Measurements from ENCODE around the gene DNHD1.

DNA sequence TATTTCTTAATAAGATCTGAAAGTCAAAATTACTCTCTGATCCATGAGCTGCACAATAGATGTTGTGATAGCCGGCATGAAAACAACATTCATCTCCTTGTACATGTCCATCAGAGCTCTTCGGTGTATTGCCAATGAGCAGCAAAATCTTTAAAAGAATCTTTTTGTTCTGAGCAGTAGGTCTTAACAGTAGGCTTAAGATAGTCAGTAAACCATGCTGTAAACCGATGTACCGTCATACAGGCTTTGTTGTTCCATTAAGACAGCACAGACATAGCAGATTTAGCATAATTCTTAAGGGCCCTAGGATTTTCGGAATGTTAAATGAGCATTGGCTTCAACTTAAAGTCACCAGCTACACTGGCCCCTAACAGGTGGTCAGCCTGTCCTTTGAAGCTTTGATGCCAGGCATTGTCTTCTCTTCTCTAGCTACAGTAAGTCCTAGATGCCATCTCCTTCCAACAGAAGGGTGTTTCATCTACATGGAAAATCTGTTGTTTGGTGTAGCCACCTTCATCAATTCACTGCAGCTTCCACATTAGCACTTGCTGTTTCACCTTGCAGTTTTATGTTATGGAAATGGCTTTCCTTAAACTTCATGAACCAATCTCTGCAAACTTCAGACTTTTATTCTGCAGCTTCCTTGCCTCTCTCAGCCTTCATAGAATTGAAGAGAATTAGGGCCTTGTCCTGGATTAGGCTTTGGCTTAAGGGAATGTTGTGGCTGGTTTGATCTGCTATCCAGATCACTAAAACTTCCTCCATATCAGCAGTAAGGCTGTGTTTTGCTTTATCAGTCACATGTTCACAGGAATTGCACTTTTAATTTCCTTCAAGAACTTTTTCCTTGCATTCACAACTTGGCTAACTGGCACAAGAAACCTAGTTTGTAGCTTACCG is 78.0 kb downstream of the DNHD1 start:
- TF ChIP-seq CTCF (IDR thresholded peaks at IDR 0.05 in 4 of 5, conservative IDR thresholded peaks at IDR 0.05 in 1 of 5) (no peak), POLR2A (IDR thresholded peaks at IDR 0.05) (no peak)
